Measurements from ENCODE around the gene TEX2. TPM values are rescaled to one million over a fixed set of nuclear protein-coding genes. Genes with fewer than 3 reads are reported as not detected.

TEX2 gene
- polyA plus RNA-seq, 1 donor (not counting 4 experiments of a cell fraction or from before 2014, with no cell fraction given): 44.4 TPM

- DNase-seq (ENCODE audit: low read depth, low spot score) (no peak), FAIRE-seq (peak; percentile 63)
- Histone ChIP-seq H2AFZ (ENCODE audit: control insufficient read depth, low read length) (no peak overlapping the region), H3K4me2 (ENCODE audit: control insufficient read depth, extremely low read depth, insufficient read depth, low read depth, low read length) (no peak overlapping the region), H3K27ac (ENCODE audit: control insufficient read depth, insufficient read depth, low read length) (no peak overlapping the region), H3K79me2 (ENCODE audit: control insufficient read depth, insufficient read depth, low read length) (peaks cover 22% of the 10 kb centered on the region), H4K20me1 (ENCODE audit: control insufficient read depth, extremely low read depth, insufficient read depth, low read length) (no peaks in the 10 kb centered on the region), H3K36me3 (ENCODE audit: control insufficient read depth in 2 of 2, extremely low read depth in 1 of 2, insufficient read depth in 2 of 2, low read length in 2 of 2) (peaks cover 0 to 14% of the 10 kb centered on the region in 2 experiments), H3K4me3 (ENCODE audit: control insufficient read depth in 2 of 3, extremely low read depth in 1 of 3, insufficient read depth in 2 of 3, low read depth in 1 of 3, low read length in 3 of 3) (no peak overlapping the region), H3K27me3 (ENCODE audit: control insufficient read depth, extremely low read depth, insufficient read depth, low read length) (no peaks in the 10 kb centered on the region), H3K9me1 (ENCODE audit: control insufficient read depth, extremely low read depth, insufficient read depth, low read length) (no peaks in the 10 kb centered on the region), H3K9ac (ENCODE audit: control insufficient read depth, extremely low read depth, insufficient read depth, low read length) (no peak overlapping the region), H3K9me3 (ENCODE audit: control insufficient read depth, low read depth, low read length) (no peaks in the 10 kb centered on the region), H3K4me1 (ENCODE audit: control insufficient read depth, extremely low read depth, insufficient read depth, low read length) (peaks cover 42% of the 10 kb centered on the region)
- dilution Hi-C loops (cut with MboI; ENCODE audit: extremely low pct_ligation_motif_present, low sequenced_read_pairs): no loop called here
- TF ChIP-seq, protein P1, sequence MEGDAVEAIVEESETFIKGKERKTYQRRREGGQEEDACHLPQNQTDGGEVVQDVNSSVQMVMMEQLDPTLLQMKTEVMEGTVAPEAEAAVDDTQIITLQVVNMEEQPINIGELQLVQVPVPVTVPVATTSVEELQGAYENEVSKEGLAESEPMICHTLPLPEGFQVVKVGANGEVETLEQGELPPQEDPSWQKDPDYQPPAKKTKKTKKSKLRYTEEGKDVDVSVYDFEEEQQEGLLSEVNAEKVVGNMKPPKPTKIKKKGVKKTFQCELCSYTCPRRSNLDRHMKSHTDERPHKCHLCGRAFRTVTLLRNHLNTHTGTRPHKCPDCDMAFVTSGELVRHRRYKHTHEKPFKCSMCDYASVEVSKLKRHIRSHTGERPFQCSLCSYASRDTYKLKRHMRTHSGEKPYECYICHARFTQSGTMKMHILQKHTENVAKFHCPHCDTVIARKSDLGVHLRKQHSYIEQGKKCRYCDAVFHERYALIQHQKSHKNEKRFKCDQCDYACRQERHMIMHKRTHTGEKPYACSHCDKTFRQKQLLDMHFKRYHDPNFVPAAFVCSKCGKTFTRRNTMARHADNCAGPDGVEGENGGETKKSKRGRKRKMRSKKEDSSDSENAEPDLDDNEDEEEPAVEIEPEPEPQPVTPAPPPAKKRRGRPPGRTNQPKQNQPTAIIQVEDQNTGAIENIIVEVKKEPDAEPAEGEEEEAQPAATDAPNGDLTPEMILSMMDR (optimal IDR thresholded peaks at IDR 0.05 in 1 of 3, IDR thresholded peaks at IDR 0.05 in 1 of 3, conservative IDR thresholded peaks at IDR 0.05 in 1 of 3; ENCODE audit: extremely low read depth in 1 of 3, insufficient read depth in 2 of 3, low read length in 3 of 3): no peak
- no peak for TF ChIP-seq EZH2 (IDR thresholded peaks at IDR 0.05; ENCODE audit: low read length)
Observed at GRCh38 chr17:64103391-64104364, 159.4 kb downstream of the TEX2 start.

GRCh38 chr17:64102627-64103390, 160.3 kb downstream of the TEX2 start:
- Histone ChIP-seq H3K9ac (ENCODE audit: control insufficient read depth, extremely low read depth, insufficient read depth, low read length) (no peak overlapping the region), H3K27ac (ENCODE audit: control insufficient read depth, insufficient read depth, low read length) (no peak overlapping the region), H3K4me1 (ENCODE audit: control insufficient read depth, extremely low read depth, insufficient read depth, low read length) (peaks cover 40% of the 10 kb centered on the region), H3K9me1 (ENCODE audit: control insufficient read depth, extremely low read depth, insufficient read depth, low read length) (no peaks in the 10 kb centered on the region), H3K4me2 (ENCODE audit: control insufficient read depth, extremely low read depth, insufficient read depth, low read depth, low read length) (peak overlapping the region; percentile 37), H3K4me3 (ENCODE audit: control insufficient read depth in 2 of 3, extremely low read depth in 1 of 3, insufficient read depth in 2 of 3, low read depth in 1 of 3, low read length in 3 of 3) (no peak overlapping the region), H3K27me3 (ENCODE audit: control insufficient read depth, extremely low read depth, insufficient read depth, low read length) (no peaks in the 10 kb centered on the region), H3K79me2 (ENCODE audit: control insufficient read depth, insufficient read depth, low read length) (peaks cover 22% of the 10 kb centered on the region), H3K36me3 (ENCODE audit: control insufficient read depth in 2 of 2, extremely low read depth in 1 of 2, insufficient read depth in 2 of 2, low read length in 2 of 2) (peaks cover 0 to 20% of the 10 kb centered on the region in 2 experiments), H2AFZ (ENCODE audit: control insufficient read depth, low read length) (no peak overlapping the region), H3K9me3 (ENCODE audit: control insufficient read depth, low read depth, low read length) (no peaks in the 10 kb centered on the region), H4K20me1 (ENCODE audit: control insufficient read depth, extremely low read depth, insufficient read depth, low read length) (no peaks in the 10 kb centered on the region)
- DNase-seq (ENCODE audit: low read depth, low spot score) (no peak), FAIRE-seq (no peak)
- dilution Hi-C loops (cut with MboI; ENCODE audit: extremely low pct_ligation_motif_present, low sequenced_read_pairs): no loop called here
- no peak for TF ChIP-seq EZH2 (IDR thresholded peaks at IDR 0.05; ENCODE audit: low read length)
- TF ChIP-seq, protein P1 (optimal IDR thresholded peaks at IDR 0.05 in 1 of 3, IDR thresholded peaks at IDR 0.05 in 1 of 3, conservative IDR thresholded peaks at IDR 0.05 in 1 of 3; ENCODE audit: extremely low read depth in 1 of 3, insufficient read depth in 2 of 3, low read length in 3 of 3): no peak

Data from keratinocyte (primary cell).